ENCODE results near the gene NME4.

The NME4 gene

GRCh38 chr16:426906-427249, 29.9 kb downstream of the NME4 start:
- no peak for DNase-seq (ENCODE audit: low read depth)

DNA sequence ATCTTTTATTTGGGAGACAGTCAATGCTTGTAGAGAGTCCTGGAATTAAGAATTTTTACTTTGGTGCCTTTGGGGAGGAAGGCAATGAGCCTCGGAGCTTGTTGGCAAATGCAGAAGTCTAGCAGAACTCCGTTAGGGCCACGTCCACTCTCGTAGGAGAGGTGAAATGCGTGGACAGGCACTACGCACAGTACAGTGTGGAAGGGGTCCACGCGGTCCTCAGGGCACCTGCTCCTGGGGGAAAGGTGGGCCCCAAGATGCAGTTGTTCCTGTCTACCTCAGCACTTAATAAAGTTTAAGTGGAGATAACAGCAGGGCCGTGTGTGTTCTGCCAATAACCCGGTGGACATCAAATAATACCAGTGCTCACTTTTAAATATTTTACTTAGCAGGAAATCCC, 30.3 kb downstream of the NME4 start:
- no peak for DNase-seq (ENCODE audit: low read depth)

GRCh38 chr16:430904-431303, 33.9 kb downstream of the NME4 start:
- DNase-seq (ENCODE audit: low read depth): no peak

GRCh38 chr16:440627-441026, 43.6 kb downstream of the NME4 start:
- no peak for DNase-seq (ENCODE audit: low read depth)

DNA sequence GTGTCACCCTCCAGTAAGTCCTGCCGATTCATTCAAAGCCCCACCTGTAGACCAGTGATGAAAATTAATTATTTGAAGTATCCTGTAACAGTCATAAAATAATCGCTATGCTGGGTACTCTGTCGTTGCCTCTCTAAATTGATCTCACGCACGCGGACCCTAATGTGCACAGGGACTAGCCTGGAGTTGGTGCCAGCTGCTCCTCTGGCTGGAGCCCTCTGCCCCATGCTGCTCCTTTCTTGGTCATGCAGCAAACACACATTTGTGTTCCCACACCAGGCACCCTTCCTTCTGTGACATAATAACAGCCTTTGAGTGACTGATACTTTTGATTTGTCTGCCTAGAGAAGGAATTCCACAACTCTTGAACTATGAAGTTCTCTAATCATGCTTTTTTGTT, 44.4 kb downstream of the NME4 start:
- no peak for DNase-seq (ENCODE audit: low read depth)

GRCh38 chr16:442976-443375, 46.0 kb downstream of the NME4 start:
- DNase-seq (ENCODE audit: low read depth): no peak

- no peak for DNase-seq (ENCODE audit: low read depth)
These were observed 47.0 kb downstream of the NME4 start for GRCh38 chr16:444027-444426.

DNA sequence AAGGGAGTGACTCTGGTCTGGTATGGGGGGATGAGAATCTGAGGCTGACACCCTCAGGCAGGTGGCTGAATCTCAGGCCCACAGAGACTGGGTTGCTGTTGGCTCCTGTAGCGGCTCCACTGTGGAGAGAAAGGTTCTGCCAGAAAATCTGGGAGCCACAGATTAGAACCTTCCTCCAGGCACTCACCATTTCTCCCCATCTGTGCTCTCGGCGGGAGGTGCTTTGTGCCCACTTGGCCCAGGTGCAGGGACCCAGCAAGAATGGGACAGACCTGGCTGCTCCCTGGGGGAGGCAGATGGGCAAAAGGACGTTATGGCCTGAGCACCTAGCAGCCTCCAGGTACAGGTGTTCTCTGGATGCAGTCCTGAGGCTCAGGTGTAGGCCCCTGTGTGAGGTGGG, 48.6 kb downstream of the NME4 start:
- DNase-seq (ENCODE audit: low read depth): no peak
